Natural killer cell (primary cell): Measurements from ENCODE around the gene SCART1. TPM values are rescaled to one million over a fixed set of nuclear protein-coding genes. Genes with fewer than 3 reads are reported as not detected.
"Not testable (repeated sequence)": the region's sequence is repeated elsewhere in the genome, so short reads cannot be mapped to it uniquely, and the experiment has no call there.

Experiments used
- ATAC-seq, 3 donors: fragments of 150-1000 bp in 2 of 3; fragments of 200-7000 bp in 1 of 3; cut with Tn5 transposase; 1 replicate in 1 of 3; 2 replicates in 2 of 3; pipeline ENCODE4 v1.10.0; 2021; ENCODE audit warnings: mild to moderate bottlenecking in 2 of 3, moderate library complexity in 2 of 3
- DNase-seq, 2 donors: peaks; one replicate each; pipeline versions ENCODE4 v3.0.0 to v3.0.0-alpha.2; 2013 to 2021; ENCODE audit warnings: mixed read lengths in 1 of 2
- H3K27ac ChIP-seq: one replicate; pipeline ENCODE4 v1.5.1; 2013; ENCODE audit warnings: mild to moderate bottlenecking, low read length
- H3K27me3 ChIP-seq: one replicate; pipeline ENCODE4 v1.6.1; 2013; ENCODE audit warnings: low read length; ENCODE audit not compliant: control insufficient read depth, insufficient read depth
- H3K36me3 ChIP-seq: one replicate; pipeline ENCODE4 v1.6.1; 2013; ENCODE audit warnings: low read length; ENCODE audit not compliant: control insufficient read depth, insufficient read depth
- H3K4me1 ChIP-seq: one replicate; pipeline ENCODE4 v1.6.1; 2013; ENCODE audit warnings: low read length; ENCODE audit not compliant: control insufficient read depth, insufficient read depth
- H3K4me3 ChIP-seq: one replicate; pipeline ENCODE4 v1.5.1; 2013; ENCODE audit warnings: low read length
- H3K9me3 ChIP-seq: one replicate; pipeline ENCODE4 v1.6.1; 2013; ENCODE audit warnings: low read length; ENCODE audit not compliant: control insufficient read depth, insufficient read depth
- H3K27ac Mint-ChIP-seq, 2 donors: one replicate each; pipeline ENCODE4 v1.8.0; 2022; ENCODE audit warnings: mild to moderate bottlenecking in 2 of 2, mixed read lengths in 2 of 2, moderate library complexity in 1 of 2
- H3K27me3 Mint-ChIP-seq, 2 donors: one replicate each; pipeline ENCODE4 v1.8.0; 2022; ENCODE audit warnings: low read depth in 2 of 2, mixed read lengths in 2 of 2
- H3K36me3 Mint-ChIP-seq: one replicate; pipeline ENCODE4 v1.8.0; 2022; ENCODE audit warnings: mixed read lengths
- H3K4me1 Mint-ChIP-seq, 2 donors: one replicate each; pipeline ENCODE4 v1.8.0; 2022; ENCODE audit warnings: mixed read lengths in 2 of 2
- H3K4me3 Mint-ChIP-seq: one replicate; pipeline ENCODE4 v1.8.0; 2022; ENCODE audit warnings: mild to moderate bottlenecking, moderate library complexity, mixed read lengths
- H3K9me3 Mint-ChIP-seq, 2 donors: one replicate each; pipeline ENCODE4 v1.8.0; 2022; ENCODE audit warnings: mixed read lengths in 2 of 2
- CTCF ChIP-seq: fragments of 200-600 bp; IDR thresholded peaks from one replicate; pipeline ENCODE4 v1.8.0; 2022; ENCODE audit warnings: antibody characterized with exemption
- WGBS: methylation state at CpG from one replicate; pipeline ENCODE4 v1.1.7; 2013; ENCODE audit warnings: missing lambda C conversion rate; ENCODE audit not compliant: insufficient coverage; 5-methylcytosine and 5-hydroxymethylcytosine counted together
- intact Hi-C: fragments of 100-400 bp; cut with micrococcal nuclease; formaldehyde crosslinking; loops from one replicate; pipeline ENCODE4 v1.14.2; 2022
- total RNA-seq, 4 donors: library from RNA; stranded (reverse); fragments of 120-200 nt in 1 of 4; gene quantifications; one replicate each; pipeline versions ENCODE4 v1.2.3 to v1.2.4, GENCODE V29; 2013 to 2022

SCART1 gene
- total RNA-seq, 3 donors from 2014 or later (not counting 1 experiment from before 2014, with no cell fraction given) = 8.6 to 13.8 (median 9.9) TPM

- peaks cover 7% of the 10 kb centered on the region for H3K36me3 Mint-ChIP-seq
- H3K4me1 Mint-ChIP-seq = no peaks in the 10 kb centered on the region
- intact Hi-C loops = no loop called here
- ATAC-seq (no peak), DNase-seq (no peak)
- H3K4me3 Mint-ChIP-seq = no peak overlapping the region
- 91% methylated on average over 17 of the region's 17 CpGs for WGBS
- Histone ChIP-seq H3K27ac (no peak overlapping the region), H3K9me3 (no peaks in the 10 kb centered on the region), H3K27me3 (no peaks in the 10 kb centered on the region), H3K36me3 (no peaks in the 10 kb centered on the region), H3K4me3 (no peak overlapping the region), H3K4me1 (no peaks in the 10 kb centered on the region)
- H3K27ac Mint-ChIP-seq = no peak overlapping the region
- TF ChIP-seq CTCF = no peak
- no peaks in the 10 kb centered on the region for H3K27me3 Mint-ChIP-seq
- no peaks in the 10 kb centered on the region for H3K9me3 Mint-ChIP-seq
Observed at GRCh38 chr10:133467286-133467911, 13.7 kb downstream of the SCART1 start.

- intact Hi-C loops = not testable (repeated sequence)
- 96% methylated on average over 3 of the region's 3 CpGs for WGBS
- peaks cover 11% of the 10 kb centered on the region for H3K4me1 ChIP-seq
Observed at GRCh38 chr10:133469205-133469604, 15.5 kb downstream of the SCART1 start.

GRCh38 chr10:133471300-133472109 lies 17.8 kb downstream of the SCART1 start:
- H3K4me3 Mint-ChIP-seq = no peak overlapping the region

More at GRCh38 chr10:133469205-133469604, 15.5 kb downstream of the SCART1 start:
- not testable (repeated sequence) for H3K36me3 Mint-ChIP-seq, H3K4me3 ChIP-seq, H3K27ac ChIP-seq, DNase-seq, H3K9me3 Mint-ChIP-seq, ATAC-seq, H3K36me3 ChIP-seq, H3K27ac Mint-ChIP-seq, H3K9me3 ChIP-seq, H3K27me3 ChIP-seq, H3K4me3 Mint-ChIP-seq, H3K27me3 Mint-ChIP-seq
- H3K4me1 Mint-ChIP-seq = peaks cover 6 to 12% of the 10 kb centered on the region in 2 donors

More at GRCh38 chr10:133471300-133472109, 17.8 kb downstream of the SCART1 start:
- intact Hi-C loops = no loop called here
- H3K36me3 Mint-ChIP-seq = peaks cover 7% of the 10 kb centered on the region
- no peaks in the 10 kb centered on the region for H3K9me3 ChIP-seq
- no peaks in the 10 kb centered on the region for H3K27me3 ChIP-seq
- ATAC-seq (no peak), DNase-seq (no peak)
- no peaks in the 10 kb centered on the region for H3K36me3 ChIP-seq
- H3K4me3 ChIP-seq = no peak overlapping the region
- no peak overlapping the region for H3K27ac Mint-ChIP-seq
- H3K9me3 Mint-ChIP-seq = no peaks in the 10 kb centered on the region
- TF ChIP-seq CTCF = no peak
- H3K4me1 ChIP-seq = peaks cover 34% of the 10 kb centered on the region
- peaks cover 19 to 35% of the 10 kb centered on the region in 2 donors for H3K4me1 Mint-ChIP-seq
- no peak overlapping the region for H3K27ac ChIP-seq
- 87% methylated on average over 7 of the region's 7 CpGs for WGBS
- H3K27me3 Mint-ChIP-seq = no peaks in the 10 kb centered on the region
